ENCODE measurements around the gene IFITM2.
A peak's percentile ranks its signal among the peaks of the same experiment; 100 is the strongest.
"Not testable (repeated sequence)": the region's sequence is repeated elsewhere in the genome, so short reads cannot be mapped to it uniquely, and the experiment has no call there.

IFITM2 gene

GRCh38 chr11:311013-311748 lies 3.6 kb downstream of the IFITM2 start:
- DNase-seq, result not testable (repeated sequence)

DNA sequence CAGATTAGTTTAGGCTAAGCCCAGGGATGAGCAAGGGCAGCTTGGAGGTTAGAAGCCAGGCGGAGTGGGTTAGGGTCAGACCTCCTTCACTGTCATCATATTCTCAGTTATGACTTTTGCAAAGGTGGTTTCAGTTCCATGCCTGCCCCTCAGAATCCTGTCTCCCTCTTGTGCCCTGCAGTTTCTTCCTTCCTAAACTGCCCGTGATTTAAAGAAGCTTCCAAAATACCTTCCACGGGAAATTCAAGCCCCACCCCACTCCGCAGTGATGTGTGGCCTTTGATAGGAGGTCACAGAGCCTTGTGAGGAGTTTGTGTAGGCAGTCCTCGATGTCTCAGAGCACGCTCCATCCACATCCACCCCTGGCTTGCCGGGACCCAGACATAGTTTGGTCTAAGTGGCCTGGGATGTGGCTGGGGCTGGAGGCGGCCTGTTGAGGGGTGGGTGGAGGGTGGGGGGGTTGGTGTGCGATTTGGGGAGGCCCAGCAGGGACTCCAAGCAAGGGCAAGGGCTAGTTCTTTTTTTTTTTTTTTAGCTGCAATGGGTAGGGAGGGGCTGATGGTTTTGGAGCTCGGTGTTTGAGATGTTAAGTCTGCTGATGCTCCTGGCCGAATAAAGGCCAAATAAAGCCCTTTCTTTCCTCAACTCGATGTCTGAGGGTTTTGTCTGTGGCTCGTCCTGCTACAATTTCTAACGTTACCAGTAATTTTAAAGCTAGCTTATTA lies 4.6 kb downstream of the IFITM2 start:
- DNase-seq, result no peak

- DNase-seq, result no peak
Observed at GRCh38 chr11:313304-313786, 5.7 kb downstream of the IFITM2 start.

DNA sequence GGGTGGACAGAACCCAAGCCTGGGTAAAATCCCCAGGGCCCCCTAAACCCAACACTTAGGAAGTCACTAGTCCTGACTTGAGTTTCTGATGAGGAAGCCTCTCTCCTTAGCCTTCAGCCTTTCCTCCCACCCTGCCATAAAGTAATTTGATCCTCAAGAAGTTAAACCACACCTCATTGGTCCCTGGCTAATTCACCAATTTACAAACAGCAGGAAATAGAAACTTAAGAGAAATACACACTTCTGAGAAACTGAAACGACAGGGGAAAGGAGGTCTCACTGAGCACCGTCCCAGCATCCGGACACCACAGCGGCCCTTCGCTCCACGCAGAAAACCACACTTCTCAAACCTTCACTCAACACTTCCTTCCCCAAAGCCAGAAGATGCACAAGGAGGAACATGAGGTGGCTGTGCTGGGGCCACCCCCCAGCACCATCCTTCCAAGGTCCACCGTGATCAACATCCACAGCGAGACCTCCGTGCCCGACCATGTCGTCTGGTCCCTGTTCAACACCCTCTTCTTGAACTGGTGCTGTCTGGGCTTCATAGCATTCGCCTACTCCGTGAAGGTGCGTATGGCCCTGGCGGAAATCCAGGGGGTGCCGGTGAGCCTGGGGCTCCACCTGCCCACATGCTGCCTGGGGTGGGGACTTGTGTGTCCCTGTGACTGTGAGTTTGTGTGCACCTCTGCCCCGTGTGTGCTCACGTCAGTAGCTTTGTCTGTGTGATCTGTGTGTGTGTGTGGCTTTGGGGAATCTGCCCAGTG lies 6.4 kb downstream of the IFITM2 start, which contains the start of gene IFITM1:
IFITM1 (plus strand) TSS at position 254 of the 767 bp plus-strand sequence; CDS start at position 385, 131 bp downstream.
- DNase-seq, result no peak

- DNase-seq, result not testable (repeated sequence)
Observed at GRCh38 chr11:314554-314875, 6.9 kb downstream of the IFITM2 start.

DNA sequence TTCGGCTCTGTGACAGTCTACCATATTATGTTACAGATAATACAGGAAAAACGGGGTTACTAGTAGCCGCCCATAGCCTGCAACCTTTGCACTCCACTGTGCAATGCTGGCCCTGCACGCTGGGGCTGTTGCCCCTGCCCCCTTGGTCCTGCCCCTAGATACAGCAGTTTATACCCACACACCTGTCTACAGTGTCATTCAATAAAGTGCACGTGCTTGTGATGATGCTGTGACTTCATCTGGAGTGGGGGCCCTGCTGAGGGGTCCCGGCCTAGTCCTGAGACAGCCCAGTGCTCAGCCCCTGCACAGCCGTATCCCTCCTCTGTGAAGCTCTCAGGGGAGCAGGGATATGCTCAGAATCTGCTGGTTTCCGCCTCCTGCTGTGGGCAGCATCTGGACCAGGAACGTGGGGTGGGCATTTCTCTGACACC lies 7.5 kb downstream of the IFITM2 start:
- no peak for DNase-seq

GRCh38 chr11:315516-315994 lies 7.9 kb downstream of the IFITM2 start:
- no peak for DNase-seq

- DNase-seq, result no peak
Observed at GRCh38 chr11:316031-316701, 8.6 kb downstream of the IFITM2 start.

GRCh38 chr11:316891-317301 lies 9.3 kb downstream of the IFITM2 start:
- no peak for DNase-seq

DNA sequence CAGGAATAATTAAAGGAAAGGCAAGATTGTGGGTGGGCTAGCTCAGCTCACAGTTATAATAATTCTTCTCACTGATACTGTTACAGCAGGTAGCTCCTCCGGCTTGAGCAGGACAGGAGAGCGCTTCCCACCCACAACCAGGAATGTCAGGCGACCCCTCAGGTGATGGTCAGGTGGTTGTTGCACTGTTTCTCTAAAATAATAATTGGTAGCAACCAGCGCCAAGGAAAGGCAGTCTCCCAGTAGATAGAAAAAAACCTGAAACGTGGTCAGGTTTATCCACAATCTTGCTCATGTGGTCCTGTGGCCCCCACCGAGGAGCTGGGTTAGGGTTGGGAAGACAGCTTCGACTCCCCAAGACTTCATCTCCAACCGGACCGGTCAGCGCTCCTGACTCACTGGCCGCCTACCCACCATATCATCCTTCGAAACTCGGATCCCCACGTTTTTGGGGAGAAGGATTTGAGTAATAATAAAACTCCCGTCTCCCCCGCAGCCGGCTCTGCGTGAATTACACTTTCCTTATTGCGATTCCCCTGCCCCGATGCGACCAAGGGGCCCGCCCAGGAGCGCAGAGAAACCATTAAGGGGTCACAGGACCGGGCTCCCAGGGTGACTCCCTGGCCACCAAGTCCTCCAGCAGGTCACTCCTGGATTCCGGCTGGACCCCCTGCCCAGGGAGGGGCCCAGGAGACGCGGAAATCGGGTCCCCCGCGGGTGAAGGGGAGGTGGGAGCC lies 10.2 kb downstream of the IFITM2 start:
- not testable (repeated sequence) for DNase-seq

DNA sequence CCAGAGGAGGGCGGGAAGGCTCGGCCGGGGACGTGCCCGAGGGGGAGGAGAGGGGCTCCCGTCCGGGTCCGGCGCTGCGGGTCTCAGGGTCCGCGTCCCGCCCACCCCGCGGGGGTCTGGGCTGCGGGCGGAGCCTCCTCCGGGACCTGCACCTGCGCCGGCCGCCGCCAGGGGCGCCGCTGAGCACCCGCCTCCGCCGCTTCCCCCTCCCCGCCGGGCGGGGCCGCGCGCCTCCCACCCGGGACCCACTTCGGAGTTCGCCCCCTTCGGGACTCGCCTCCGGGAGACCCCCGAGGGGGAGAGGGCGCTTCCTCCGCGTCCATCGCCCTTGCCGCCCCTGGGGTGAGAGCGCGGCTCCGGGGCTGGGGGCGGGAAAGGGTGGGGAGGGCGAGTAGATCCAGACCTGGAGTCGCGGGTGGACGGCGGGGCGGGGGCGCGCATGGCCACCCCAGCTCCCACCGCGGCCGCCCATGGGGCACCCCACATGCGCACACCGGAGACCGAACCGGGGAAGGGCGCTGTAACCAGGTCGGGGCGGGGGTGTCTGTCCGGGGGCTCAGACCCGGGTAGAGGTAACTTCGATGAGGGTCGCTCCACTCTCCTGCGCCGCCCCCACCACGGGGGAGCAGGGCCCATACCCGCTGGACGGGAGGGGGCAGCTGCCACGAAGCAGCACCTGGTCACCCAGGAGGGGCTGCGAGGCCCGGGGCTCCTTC lies 10.9 kb downstream of the IFITM2 start:
- DNase-seq, result not testable (repeated sequence)

DNA sequence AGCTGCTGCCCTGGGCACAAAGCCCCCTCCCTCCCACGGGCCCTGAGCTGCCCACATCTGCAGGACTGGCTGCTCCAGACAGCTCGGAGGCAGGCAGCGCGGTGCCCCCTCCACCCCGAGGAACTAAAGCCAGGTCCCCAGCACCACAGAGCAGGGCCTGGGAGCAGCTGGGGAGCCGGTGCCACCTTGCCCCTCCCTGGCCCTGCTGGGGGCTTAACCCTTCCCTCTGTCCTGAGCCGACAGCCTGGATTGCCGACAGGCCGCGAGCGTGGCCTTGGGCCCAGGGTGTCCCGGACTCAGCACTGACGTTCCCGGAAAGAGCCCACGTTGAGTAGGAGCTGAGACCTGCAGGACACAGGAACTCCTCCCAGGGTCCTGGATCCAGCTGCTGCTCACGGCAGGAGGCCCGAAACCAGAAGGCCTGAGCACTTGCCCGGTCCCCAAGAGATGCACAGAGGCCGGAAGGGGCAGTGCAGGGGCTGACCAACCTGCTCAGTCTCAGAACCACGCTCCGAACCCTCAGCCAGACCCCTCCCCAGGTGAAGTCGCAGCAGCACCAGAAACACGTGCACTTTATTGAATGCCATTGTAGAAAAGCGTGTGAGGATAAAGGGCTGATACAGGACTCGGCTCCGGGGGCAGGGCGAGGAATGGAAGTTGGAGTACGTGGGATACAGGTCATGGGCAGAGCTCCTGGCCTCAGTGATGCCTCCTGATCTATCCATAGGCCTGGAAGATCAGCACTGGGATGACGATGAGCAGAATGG lies 11.7 kb downstream of the IFITM2 start:
- DNase-seq, result not testable (repeated sequence)

GRCh38 chr11:319888-320273 lies 12.3 kb downstream of the IFITM2 start:
- DNase-seq, result not testable (repeated sequence)

DNA sequence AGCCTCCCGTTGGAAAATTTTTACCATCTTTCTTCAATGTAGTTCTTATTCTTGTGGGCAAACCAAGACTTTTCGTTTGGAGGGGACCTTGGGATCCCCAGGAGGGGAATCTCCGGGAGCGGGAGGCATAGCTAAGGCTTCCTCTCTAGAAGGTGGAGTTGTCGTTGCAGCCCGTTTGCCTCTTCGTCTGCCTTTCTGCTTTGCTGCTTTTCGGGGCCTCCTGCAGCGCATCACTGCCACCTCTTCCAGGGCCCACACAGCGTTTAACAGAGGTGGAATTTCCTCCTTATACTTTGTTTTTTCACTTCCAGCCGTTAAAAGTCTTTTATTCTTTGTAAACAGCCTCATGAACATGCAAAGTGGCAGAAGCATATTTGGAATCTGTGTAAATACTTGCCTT lies 16.5 kb downstream of the IFITM2 start:
- no peak for DNase-seq

- not testable (repeated sequence) for DNase-seq
Observed at GRCh38 chr11:324593-325517, 17.2 kb downstream of the IFITM2 start.

GRCh38 chr11:325796-326591 lies 18.4 kb downstream of the IFITM2 start:
- DNase-seq, result no peak

GRCh38 chr11:326592-326841 lies 18.9 kb downstream of the IFITM2 start:
- DNase-seq, result no peak

DNA sequence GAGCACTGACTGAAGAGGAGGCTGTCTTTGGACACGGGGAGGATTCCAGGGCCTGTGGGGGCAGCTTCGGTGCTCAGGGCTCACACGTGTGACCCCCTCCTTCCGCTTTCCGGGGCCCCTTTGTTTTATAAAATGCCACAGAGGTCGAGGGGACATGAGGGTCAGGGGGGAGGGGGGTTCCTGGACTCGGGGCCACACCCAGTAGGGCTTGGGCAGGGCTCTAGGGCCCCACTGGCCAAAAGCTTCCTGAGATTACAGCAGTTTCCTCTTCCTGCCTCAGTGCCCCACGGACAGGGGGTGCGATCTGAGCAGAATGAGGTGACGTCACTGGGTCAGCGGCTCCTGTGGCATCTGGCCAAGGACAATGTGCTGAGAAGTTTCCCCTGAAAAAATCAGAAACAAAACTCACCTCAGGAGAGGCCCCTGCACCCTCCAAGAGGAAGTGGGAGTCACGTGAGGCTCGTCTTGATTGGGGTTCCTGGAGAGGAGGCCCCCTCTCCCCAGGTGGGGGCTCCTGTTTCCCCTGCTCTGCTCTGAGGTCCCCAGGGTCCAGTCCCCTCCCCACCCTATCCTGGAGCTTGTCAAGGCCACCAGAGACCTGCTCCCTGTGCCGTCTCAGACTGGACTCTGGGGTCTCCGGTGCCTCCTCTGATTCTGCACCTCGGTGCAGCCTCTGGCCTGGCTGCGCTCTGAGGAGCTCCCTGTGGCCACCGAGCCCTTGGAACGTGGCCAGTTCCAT lies 19.4 kb downstream of the IFITM2 start:
- peak; percentile 37 for DNase-seq

Data from midbrain (tissue), 1 donor.